ENCODE data around the gene HMCES. TPM values are rescaled to one million over a fixed set of nuclear protein-coding genes. Genes with fewer than 3 reads are reported as not detected.

Gene HMCES
- total RNA-seq, 2 donors from 2014 or later = 32.7 to 38.9 TPM

- peaks cover 12% of the 10 kb centered on the region for H3K36me3 ChIP-seq
- no peak for DNase-seq (ENCODE audit: low spot score)
- no peaks in the 10 kb centered on the region for H3K27me3 ChIP-seq
- TF ChIP-seq CTCF (IDR thresholded peaks at IDR 0.05) = no peak
- peaks cover 0 to 29% of the 10 kb centered on the region in 2 donors for H3K4me1 ChIP-seq
- H3K9me3 ChIP-seq = no peaks in the 10 kb centered on the region
- H3K4me3 ChIP-seq = no peak overlapping the region
- H3K27ac ChIP-seq = no peak overlapping the region
Measured at GRCh38 chr3:129281726-129282125, 3.1 kb downstream of the HMCES start.

DNA sequence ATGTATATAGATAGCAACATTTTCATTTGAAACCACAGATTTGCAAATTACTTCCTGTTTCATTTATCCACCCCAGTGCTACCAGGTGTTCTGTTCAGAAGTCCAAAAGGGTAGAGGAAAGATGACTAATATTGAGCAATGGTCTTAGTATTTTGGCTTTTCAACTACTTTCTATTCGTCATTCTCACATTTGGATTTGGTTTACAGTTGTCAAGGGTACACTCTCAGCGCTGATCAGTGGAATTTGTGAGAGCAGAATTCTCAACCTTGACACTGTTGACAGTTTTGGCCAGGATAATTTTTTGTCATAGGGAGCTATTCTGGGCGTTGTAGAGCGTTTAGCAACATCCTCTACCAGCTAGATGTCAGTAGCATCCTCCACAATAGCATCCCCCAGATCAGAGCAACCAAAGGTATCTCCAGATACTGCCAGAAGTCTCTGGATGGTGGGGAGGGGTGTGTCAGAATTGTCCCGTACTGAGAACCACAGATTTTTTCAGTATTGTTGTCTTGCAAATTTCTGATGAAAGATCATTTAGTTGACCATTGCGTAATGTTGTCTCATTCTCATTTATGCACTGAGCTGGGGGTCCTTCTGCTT lies 4.2 kb downstream of the HMCES start:
- peaks cover 8% of the 10 kb centered on the region for H3K36me3 ChIP-seq

DNA sequence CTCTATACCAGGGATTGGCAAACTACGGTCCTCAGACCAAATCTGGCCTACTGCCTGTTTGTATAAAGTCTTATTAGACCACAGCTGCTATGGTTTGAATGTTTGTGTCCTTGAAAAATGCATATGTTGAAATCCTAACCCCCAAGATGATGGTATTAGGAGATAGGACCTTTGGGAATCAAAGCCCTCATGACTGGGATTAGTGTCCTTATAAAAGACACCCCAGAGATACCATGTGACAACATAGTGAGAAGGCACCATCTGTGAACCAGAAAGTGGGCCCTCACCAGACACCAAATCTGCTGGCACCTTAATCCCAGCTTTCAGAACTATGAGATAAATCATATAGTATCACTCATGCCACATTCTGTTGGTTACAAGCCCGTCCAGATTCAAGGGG lies 7.4 kb downstream of the HMCES start:
- Histone ChIP-seq H3K36me3 (peaks cover 29% of the 10 kb centered on the region), H3K27ac (no peak overlapping the region)

More for the DNA sequence above, 4.2 kb downstream of the HMCES start:
- H3K27me3 ChIP-seq = no peaks in the 10 kb centered on the region
- no peaks in the 10 kb centered on the region for H3K9me3 ChIP-seq
- H3K4me1 ChIP-seq = peaks cover 0 to 31% of the 10 kb centered on the region in 2 donors
- H3K4me3 ChIP-seq = no peak overlapping the region
- peak in 1 of 2 donors; percentile 17 for TF ChIP-seq CTCF (IDR thresholded peaks at IDR 0.05)
- peak overlapping the region in 1 of 2 donors; percentile 37 for H3K27ac ChIP-seq
- DNase-seq (ENCODE audit: low spot score) = no peak

GRCh38 chr3:129288446-129288845 lies 9.8 kb downstream of the HMCES start:
- no peak for TF ChIP-seq CTCF (IDR thresholded peaks at IDR 0.05)

More for the DNA sequence above, 7.4 kb downstream of the HMCES start:
- no peak for TF ChIP-seq CTCF (IDR thresholded peaks at IDR 0.05)
- Histone ChIP-seq H3K27me3 (no peaks in the 10 kb centered on the region), H3K4me3 (no peak overlapping the region), H3K9me3 (no peaks in the 10 kb centered on the region), H3K4me1 (peaks cover 0 to 8% of the 10 kb centered on the region in 2 donors)
- no peak for DNase-seq (ENCODE audit: low spot score)

DNA sequence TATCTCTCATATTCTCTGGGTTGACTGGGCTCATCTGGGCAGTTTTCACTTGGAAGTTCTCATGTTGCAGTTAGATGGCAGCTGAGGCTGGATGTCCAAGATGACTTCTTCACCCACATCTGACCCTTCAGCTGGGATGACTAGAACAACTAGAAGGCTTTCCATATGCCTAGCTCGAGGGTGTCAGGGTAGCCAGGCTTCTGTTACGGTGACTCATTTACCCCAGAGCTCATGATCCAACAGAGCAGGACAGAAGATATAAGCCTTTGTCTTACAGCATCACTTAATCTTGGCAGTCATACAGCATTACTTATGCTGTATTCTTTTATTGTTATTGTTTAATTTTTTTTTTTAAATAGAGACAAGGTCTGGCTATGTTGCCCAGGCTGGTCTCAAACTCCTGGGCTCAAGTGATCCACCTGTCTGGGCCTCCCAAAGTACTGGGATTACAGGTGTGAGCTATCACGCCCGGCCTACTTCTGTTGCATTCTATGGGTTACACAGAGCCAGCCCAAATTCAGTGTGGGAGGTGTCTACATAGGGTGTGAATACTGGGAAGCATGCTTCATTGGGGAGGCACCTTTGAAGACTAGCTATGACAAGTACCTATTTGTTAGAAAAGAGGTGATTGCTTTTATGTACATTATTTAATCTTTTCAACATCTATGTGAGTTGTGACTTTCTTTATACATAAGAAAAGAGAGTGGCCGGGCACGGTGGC lies 10.7 kb downstream of the HMCES start:
- Histone ChIP-seq H3K27me3 (no peaks in the 10 kb centered on the region), H3K4me1 (peaks cover 0 to 3% of the 10 kb centered on the region in 2 donors), H3K9me3 (no peaks in the 10 kb centered on the region), H3K36me3 (peaks cover 48% of the 10 kb centered on the region), H3K4me3 (no peak overlapping the region), H3K27ac (no peak overlapping the region)
- no peak for TF ChIP-seq CTCF (IDR thresholded peaks at IDR 0.05)
- DNase-seq (ENCODE audit: low spot score) = no peak

More at GRCh38 chr3:129288446-129288845, 9.8 kb downstream of the HMCES start:
- H3K36me3 ChIP-seq = peaks cover 44% of the 10 kb centered on the region
- H3K4me3 ChIP-seq = no peak overlapping the region
- H3K27me3 ChIP-seq = no peaks in the 10 kb centered on the region
- no peak overlapping the region for H3K27ac ChIP-seq
- no peaks in the 10 kb centered on the region for H3K9me3 ChIP-seq
- DNase-seq (ENCODE audit: low spot score) = no peak
- peaks cover 0 to 3% of the 10 kb centered on the region in 2 donors for H3K4me1 ChIP-seq
